Esophagus muscularis mucosa (tissue), 4 donors: ENCODE data around the gene ST8SIA5. TPM values are rescaled to one million over a fixed set of nuclear protein-coding genes. Genes with fewer than 3 reads are reported as not detected.

Experiments used
- DNase-seq: peaks from one replicate; pipeline ENCODE4 v3.0.0-alpha.2; 2017; ENCODE audit errors: extremely low spot score
- H3K27ac ChIP-seq, 4 donors: fragments of 200-600 bp; sonication (generic); replicated peaks in 1 of 4; 1 replicate in 3 of 4; 2 replicates in 1 of 4; pipeline ENCODE4 v1.5.1; 2016 to 2019; ENCODE audit warnings: mild to moderate bottlenecking in 1 of 4
- H3K27me3 ChIP-seq, 4 donors: fragments of 200-600 bp; sonication (generic); one replicate each; pipeline versions ENCODE4 v1.5.1 to v1.6.0; 2016 to 2019
- H3K36me3 ChIP-seq, 4 donors: fragments of 200-600 bp; sonication (generic); one replicate each; pipeline ENCODE4 v1.5.1; 2016 to 2019
- H3K4me1 ChIP-seq, 4 donors: fragments of 200-600 bp; sonication (generic); one replicate each; pipeline ENCODE4 v1.5.1; 2016 to 2019
- H3K4me3 ChIP-seq, 4 donors: fragments of 200-600 bp; sonication (generic); 1 replicate in 2 of 4; 2 replicates in 2 of 4; pipeline ENCODE4 v1.5.1; 2016 to 2019; ENCODE audit warnings: mild to moderate bottlenecking in 4 of 4, moderate library complexity in 1 of 4
- H3K9me3 ChIP-seq, 4 donors: fragments of 200-600 bp; sonication (generic); 1 replicate in 3 of 4; 2 replicates in 1 of 4; pipeline ENCODE4 v1.5.1; 2016 to 2019
- EP300 ChIP-seq: sonication (generic); formaldehyde crosslinking; IDR thresholded peaks from one replicate; pipeline ENCODE4 v1.6.1; 2017; ENCODE audit warnings: antibody characterized with exemption
- POLR2A ChIP-seq: fragments of 450-650 bp; IDR thresholded peaks from one replicate; pipeline ENCODE4 v1.6.1; 2017; ENCODE audit warnings: antibody characterized with exemption, moderate library complexity, mild to moderate bottlenecking, low read depth
- POLR2AphosphoS5 ChIP-seq, 2 donors: sonication (generic); formaldehyde crosslinking; IDR thresholded peaks; one replicate each; pipeline ENCODE4 v1.6.1; 2017; ENCODE audit warnings: antibody characterized with exemption in 2 of 2
- WGBS: methylation state at CpG from one replicate; pipeline ENCODE4 v1.1.5; 2018; 5-methylcytosine and 5-hydroxymethylcytosine counted together
- intact Hi-C: fragments of 100-400 bp; cut with DNase I; formaldehyde crosslinking; loops from one replicate; pipeline ENCODE4 v1.15.1; 2023
- total RNA-seq, 4 donors: library from RNA; depleted of rRNA; stranded (reverse); fragments of >200 nt; gene quantifications; one replicate each; pipeline versions ENCODE4 v1.1.0 to v1.2.1, GENCODE V29; 2016
- TF ChIP-seq, protein P1 (sequence below), 3 experiments: fragments of 200-600 bp in 2 of 3; fragments of 450-650 bp in 1 of 3; sonication (generic) in 2 of 3; IDR thresholded peaks; one replicate each; pipeline ENCODE4 v1.5.1; 2017 to 2019; ENCODE audit warnings: antibody characterized with exemption in 3 of 3, mild to moderate bottlenecking in 2 of 3, moderate library complexity in 1 of 3

Gene ST8SIA5
- total RNA-seq, 4 donors from 2014 or later: 0.06 to 0.26 TPM; not detected in 2

DNA sequence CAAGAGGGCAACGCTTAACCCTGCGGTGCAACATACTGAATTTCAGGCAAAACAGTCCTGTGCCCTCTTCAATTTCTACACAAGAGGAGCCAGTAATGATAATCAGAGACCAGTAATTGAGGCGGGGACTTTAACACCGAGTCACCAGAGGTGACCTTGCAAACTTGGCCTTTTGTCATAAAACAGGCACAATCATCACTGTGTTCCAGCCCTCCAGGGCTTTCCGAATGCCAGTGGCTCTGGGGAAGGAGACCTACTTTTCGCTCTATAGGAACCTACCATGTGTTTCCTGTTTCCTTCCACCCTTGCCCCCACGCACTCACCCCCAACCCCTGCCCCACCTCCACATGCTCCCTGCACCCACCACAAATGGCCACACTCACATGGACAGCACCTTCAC lies 52.7 kb downstream of the ST8SIA5 start:
- WGBS: 85% methylated on average over 7 of the region's 7 CpGs
- intact Hi-C loops: no loop called here
- no peaks in the 10 kb centered on the region for H3K27me3 ChIP-seq
- no peaks in the 10 kb centered on the region for H3K36me3 ChIP-seq
- no peak for TF ChIP-seq EP300
- no peak for TF ChIP-seq POLR2AphosphoS5 (IDR thresholded peaks at IDR 0.05)
- no peak for TF ChIP-seq POLR2A
- TF ChIP-seq, protein P1, sequence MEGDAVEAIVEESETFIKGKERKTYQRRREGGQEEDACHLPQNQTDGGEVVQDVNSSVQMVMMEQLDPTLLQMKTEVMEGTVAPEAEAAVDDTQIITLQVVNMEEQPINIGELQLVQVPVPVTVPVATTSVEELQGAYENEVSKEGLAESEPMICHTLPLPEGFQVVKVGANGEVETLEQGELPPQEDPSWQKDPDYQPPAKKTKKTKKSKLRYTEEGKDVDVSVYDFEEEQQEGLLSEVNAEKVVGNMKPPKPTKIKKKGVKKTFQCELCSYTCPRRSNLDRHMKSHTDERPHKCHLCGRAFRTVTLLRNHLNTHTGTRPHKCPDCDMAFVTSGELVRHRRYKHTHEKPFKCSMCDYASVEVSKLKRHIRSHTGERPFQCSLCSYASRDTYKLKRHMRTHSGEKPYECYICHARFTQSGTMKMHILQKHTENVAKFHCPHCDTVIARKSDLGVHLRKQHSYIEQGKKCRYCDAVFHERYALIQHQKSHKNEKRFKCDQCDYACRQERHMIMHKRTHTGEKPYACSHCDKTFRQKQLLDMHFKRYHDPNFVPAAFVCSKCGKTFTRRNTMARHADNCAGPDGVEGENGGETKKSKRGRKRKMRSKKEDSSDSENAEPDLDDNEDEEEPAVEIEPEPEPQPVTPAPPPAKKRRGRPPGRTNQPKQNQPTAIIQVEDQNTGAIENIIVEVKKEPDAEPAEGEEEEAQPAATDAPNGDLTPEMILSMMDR (IDR thresholded peaks at IDR 0.05): no peak
- no peaks in the 10 kb centered on the region for H3K9me3 ChIP-seq
- no peak for DNase-seq
- no peak overlapping the region for H3K27ac ChIP-seq
- H3K4me1 ChIP-seq: no peaks in the 10 kb centered on the region
- no peak overlapping the region for H3K4me3 ChIP-seq

DNA sequence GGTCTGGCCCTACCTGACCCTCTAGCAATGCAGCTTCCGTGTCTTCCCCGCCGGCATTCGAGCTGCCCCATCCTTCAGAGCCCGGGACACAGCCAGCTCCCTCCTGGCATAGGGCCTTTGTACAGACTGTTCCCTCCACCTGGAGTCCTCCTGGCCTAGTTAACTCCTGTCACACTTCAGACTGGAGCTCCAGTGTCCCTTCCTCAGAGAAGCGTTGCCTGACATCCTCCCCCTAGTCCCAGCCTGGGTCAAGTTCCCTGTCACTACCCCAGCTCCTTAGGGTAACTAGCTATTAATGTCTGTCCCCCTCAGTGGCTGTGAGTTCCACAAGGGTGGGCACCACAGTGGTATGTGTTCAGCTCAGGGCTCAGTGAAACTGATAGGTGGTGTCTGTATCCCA lies 54.4 kb downstream of the ST8SIA5 start:
- TF ChIP-seq, protein P1 (IDR thresholded peaks at IDR 0.05): no peak
- no peak for TF ChIP-seq POLR2AphosphoS5 (IDR thresholded peaks at IDR 0.05)
- TF ChIP-seq POLR2A: no peak
- no peak for TF ChIP-seq EP300
- no peak for DNase-seq
- H3K27me3 ChIP-seq: no peaks in the 10 kb centered on the region
- no peaks in the 10 kb centered on the region for H3K9me3 ChIP-seq
- WGBS: 84% methylated on average over 6 of the region's 6 CpGs
- H3K36me3 ChIP-seq: no peaks in the 10 kb centered on the region
- H3K4me3 ChIP-seq: no peak overlapping the region
- intact Hi-C loops: no loop called here
- H3K4me1 ChIP-seq: no peaks in the 10 kb centered on the region
- H3K27ac ChIP-seq: no peak overlapping the region

DNA sequence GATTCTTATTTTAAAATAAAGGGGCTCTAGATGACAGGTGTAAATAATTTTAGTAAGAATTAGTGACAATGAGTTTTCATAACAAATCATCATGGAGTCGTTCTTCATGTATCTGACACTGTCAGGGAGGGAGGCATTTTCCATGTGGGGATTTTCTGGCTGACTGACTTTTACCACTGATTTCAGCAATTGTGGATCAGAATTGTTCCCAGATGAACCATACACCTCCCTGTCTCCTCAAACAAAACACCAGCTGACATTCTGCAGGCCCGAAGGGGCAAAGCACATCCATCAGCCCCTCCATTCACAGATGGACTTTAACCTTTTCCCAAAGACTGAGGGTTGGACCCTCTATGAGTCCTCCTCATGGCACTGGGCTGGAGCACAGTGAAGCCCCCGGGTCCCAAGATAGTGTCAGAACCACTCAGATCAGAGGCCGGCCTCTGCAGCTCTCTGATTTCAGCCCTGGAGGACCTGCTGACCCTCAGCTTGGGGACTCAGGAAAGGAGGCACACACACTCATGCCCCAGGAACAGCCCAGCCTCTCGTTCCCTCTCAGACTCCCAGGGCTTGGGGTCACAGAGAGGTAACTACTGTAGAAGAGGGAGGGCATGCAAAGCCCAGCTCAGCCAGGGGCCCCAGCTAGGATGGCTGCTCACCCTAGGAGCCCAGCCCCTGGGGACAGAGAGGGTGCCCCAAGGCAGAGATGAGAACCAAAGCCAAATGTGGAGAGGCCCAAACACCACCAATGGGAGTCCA lies 56.6 kb downstream of the ST8SIA5 start:
- no peak overlapping the region for H3K27ac ChIP-seq
- no peaks in the 10 kb centered on the region for H3K9me3 ChIP-seq
- no peaks in the 10 kb centered on the region for H3K4me1 ChIP-seq
- no peaks in the 10 kb centered on the region for H3K36me3 ChIP-seq
- 57% methylated on average over 3 of the region's 5 CpGs for WGBS
- no peak for DNase-seq
- H3K4me3 ChIP-seq: no peak overlapping the region
- no peaks in the 10 kb centered on the region for H3K27me3 ChIP-seq
- TF ChIP-seq, protein P1 (IDR thresholded peaks at IDR 0.05): no peak
- TF ChIP-seq POLR2A: no peak
- no peak for TF ChIP-seq POLR2AphosphoS5 (IDR thresholded peaks at IDR 0.05)
- TF ChIP-seq EP300: no peak
- intact Hi-C loops: no loop called here

DNA sequence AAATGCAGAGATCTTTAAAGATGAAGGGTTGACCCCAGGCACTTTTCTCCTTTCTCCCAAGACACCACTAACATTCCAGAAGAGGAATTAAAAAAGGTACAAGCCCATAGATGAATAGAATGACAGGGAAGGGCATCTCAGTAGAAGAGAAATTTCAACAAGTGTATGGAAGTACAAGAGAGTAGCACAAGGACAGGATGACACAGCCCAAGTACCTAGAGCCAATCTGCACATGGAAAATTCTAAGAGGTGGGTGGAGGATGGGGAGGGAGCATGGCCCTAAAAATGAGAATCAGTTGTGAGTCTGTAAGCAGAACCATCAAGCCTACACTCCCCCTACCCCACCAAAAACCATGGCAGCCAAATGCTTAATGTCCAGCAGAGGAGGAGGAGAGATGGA lies 60.2 kb downstream of the ST8SIA5 start:
- Histone ChIP-seq H3K9me3 (no peaks in the 10 kb centered on the region), H3K4me1 (peaks cover 0 to 4% (median 0%) of the 10 kb centered on the region in 4 donors), H3K27me3 (no peaks in the 10 kb centered on the region), H3K4me3 (no peak overlapping the region), H3K27ac (no peak overlapping the region), H3K36me3 (peaks cover 0 to under 1% (median 0%) of the 10 kb centered on the region in 4 donors)
- DNase-seq: no peak
- intact Hi-C loops: no loop called here
- TF ChIP-seq, protein P1 (IDR thresholded peaks at IDR 0.05): no peak
- TF ChIP-seq POLR2AphosphoS5 (IDR thresholded peaks at IDR 0.05) (no peak), POLR2A (no peak), EP300 (no peak)

DNA sequence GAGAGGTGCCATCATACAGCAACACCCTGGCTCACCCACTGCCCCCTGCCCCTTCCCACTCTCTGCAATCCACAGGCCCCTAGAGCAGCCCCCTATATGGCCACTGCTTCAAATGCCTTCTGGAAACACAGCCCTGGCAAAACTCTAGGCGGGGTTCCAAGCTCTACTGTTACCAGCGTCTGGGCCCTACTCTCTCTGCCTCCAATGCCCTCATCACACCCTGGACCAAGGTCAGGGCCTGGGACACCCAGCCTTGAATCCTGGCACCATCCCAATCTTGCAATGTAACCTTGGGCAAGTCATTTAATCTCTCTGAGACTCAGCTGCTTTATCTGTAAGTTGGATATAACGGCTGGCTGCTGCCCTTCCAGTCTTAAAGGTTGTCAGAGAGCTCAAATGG lies 60.6 kb downstream of the ST8SIA5 start:
- intact Hi-C loops: no loop called here
- TF ChIP-seq, protein P1 (IDR thresholded peaks at IDR 0.05): no peak
- TF ChIP-seq POLR2A: no peak
- no peak for TF ChIP-seq POLR2AphosphoS5 (IDR thresholded peaks at IDR 0.05)
- TF ChIP-seq EP300: no peak
- Histone ChIP-seq H3K4me1 (peaks cover 0 to 4% (median 0%) of the 10 kb centered on the region in 4 donors), H3K27ac (no peak overlapping the region), H3K4me3 (no peak overlapping the region), H3K27me3 (no peaks in the 10 kb centered on the region), H3K36me3 (peaks cover 0 to 3% (median 0%) of the 10 kb centered on the region in 4 donors), H3K9me3 (no peaks in the 10 kb centered on the region)
- DNase-seq: no peak
- WGBS: 69% methylated on average over 3 of the region's 3 CpGs
